ENCODE results near the gene NOMO2.
"Not testable (repeated sequence)": the region's sequence is repeated elsewhere in the genome, so short reads cannot be mapped to it uniquely, and the experiment has no call there.

- not testable (repeated sequence) for TF ChIP-seq POLR2A, POU2F2 (IDR thresholded peaks at IDR 0.05; ENCODE audit: low read depth, low read length)
Observed at GRCh38 chr16:18610147-18610803, 48.4 kb upstream of the NOMO2 start.
